Bronchial epithelial cell (primary cell): ENCODE measurements around the gene SERP2. TPM values are rescaled to one million over a fixed set of nuclear protein-coding genes. Genes with fewer than 3 reads are reported as not detected.

Experiments used
- DNase-seq: peaks from one replicate; pipeline ENCODE4 v3.0.0-alpha.2; 2010; ENCODE audit warnings: low read depth
- FAIRE-seq: peaks from 2 replicates; lab custom pipeline; 2011; peaks lifted over from hg19 to GRCh38; lab: Jason Lieb, UNC
- H3K27me3 ChIP-seq: 2 replicates; pipeline ENCODE4 v1.5.1; 2011; ENCODE audit warnings: low read length; ENCODE audit not compliant: control insufficient read depth, insufficient read depth
- H3K36me3 ChIP-seq: 2 replicates; pipeline ENCODE4 v1.5.1; 2011; ENCODE audit warnings: low read length; ENCODE audit not compliant: control insufficient read depth, insufficient read depth
- H3K4me3 ChIP-seq: 2 replicates; pipeline ENCODE4 v1.5.1; 2011; ENCODE audit warnings: mild to moderate bottlenecking, low read depth, low read length, control low read depth
- CTCF ChIP-seq: IDR thresholded peaks from 2 replicates; pipeline ENCODE4 v1.5.1; 2011; ENCODE audit warnings: mild to moderate bottlenecking, moderate library complexity, low read length, control low read depth, inconsistent platforms; ENCODE audit not compliant: insufficient read depth, severe bottlenecking
- total RNA-seq: library from RNA; depleted of rRNA; stranded (reverse); fragments of >200 nt; gene quantifications from 2 replicates; pipeline ENCODE4 v1.2.1, GENCODE V29; 2014

The SERP2 gene
- total RNA-seq, 1 donor from 2014 or later, result 1.1 TPM

DNA sequence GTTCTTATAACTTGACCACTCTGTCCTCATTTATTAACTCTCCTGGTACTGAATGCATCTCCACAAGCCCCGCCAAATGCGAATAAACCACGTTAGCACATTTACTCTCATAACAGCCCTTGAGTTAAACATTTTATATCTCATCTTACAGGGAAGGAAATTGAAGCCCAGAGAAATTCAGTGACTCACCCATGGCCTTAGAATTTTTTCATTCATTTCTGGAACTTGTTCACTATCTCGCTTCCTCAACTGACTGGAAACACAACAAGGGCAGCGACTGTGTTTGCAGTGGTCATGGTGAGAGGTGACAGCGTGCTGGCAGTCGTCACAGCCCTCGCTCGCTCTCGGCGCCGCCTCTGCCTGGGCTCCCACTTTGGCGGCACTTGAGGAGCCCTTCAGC, 39.5 kb downstream of the SERP2 start:
- TF ChIP-seq CTCF, result no peak
- no peak for FAIRE-seq

DNA sequence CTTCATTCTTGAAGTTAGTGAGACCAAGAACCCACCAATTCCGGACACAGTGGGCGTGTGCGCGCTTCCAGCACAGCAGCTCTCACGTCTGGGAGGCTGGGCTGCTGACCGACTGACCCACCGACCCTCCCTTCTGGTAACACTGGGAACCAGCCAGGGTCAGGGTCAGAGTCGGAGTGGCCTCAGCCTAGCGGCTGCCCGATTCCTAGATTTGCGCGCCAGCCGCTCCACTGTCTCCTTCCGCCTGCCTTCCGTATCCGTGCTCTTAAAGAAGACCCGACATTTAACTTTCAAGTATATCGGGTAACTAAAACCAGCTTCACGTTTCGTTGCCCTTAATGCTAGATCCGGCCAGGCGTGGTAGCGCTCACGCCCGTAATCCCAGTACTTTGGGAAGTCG, 41.1 kb downstream of the SERP2 start:
- no peaks in the 10 kb centered on the region for H3K27me3 ChIP-seq
- no peak for TF ChIP-seq CTCF
- no peak overlapping the region for H3K4me3 ChIP-seq
- FAIRE-seq, result no peak
- no peaks in the 10 kb centered on the region for H3K36me3 ChIP-seq
- no peak for DNase-seq

More for the DNA sequence above, 39.5 kb downstream of the SERP2 start:
- Histone ChIP-seq H3K27me3 (no peaks in the 10 kb centered on the region), H3K36me3 (no peaks in the 10 kb centered on the region), H3K4me3 (no peak overlapping the region)
- no peak for DNase-seq

- FAIRE-seq, result no peak
- TF ChIP-seq CTCF, result no peak
- DNase-seq, result no peak
- Histone ChIP-seq H3K4me3 (no peak overlapping the region), H3K27me3 (no peaks in the 10 kb centered on the region), H3K36me3 (no peaks in the 10 kb centered on the region)
Observed at GRCh38 chr13:44415815-44416214, 42.2 kb downstream of the SERP2 start.

DNA sequence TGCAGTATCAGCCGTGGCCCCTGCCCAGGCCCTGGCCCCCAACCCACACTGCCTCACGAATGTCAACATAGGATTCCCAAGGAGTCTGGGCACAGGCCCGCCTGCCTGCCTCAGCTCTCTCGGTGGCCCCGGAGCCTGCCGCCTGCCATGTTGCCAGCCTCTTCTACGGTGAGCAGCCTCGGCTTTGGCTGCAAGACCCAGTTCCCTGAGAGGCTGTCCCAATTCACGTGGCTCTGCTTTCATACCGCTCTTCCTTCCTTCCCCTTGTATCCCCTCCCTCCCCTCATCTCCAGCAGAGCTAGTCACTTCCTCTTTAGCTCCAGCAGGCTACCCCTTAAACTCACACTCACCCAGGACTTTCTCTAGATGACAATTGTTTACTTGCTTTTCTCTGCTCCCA, 42.7 kb downstream of the SERP2 start:
- no peak for TF ChIP-seq CTCF
- H3K4me3 ChIP-seq, result no peak overlapping the region
- DNase-seq (no peak), FAIRE-seq (no peak)
- no peaks in the 10 kb centered on the region for H3K27me3 ChIP-seq
- H3K36me3 ChIP-seq, result no peaks in the 10 kb centered on the region

GRCh38 chr13:44416744-44417143, 43.1 kb downstream of the SERP2 start:
- TF ChIP-seq CTCF, result no peak
- FAIRE-seq, result no peak
- no peaks in the 10 kb centered on the region for H3K36me3 ChIP-seq

GRCh38 chr13:44417446-44417845, 43.8 kb downstream of the SERP2 start:
- H3K4me3 ChIP-seq, result no peak overlapping the region
- H3K36me3 ChIP-seq, result no peaks in the 10 kb centered on the region
- FAIRE-seq, result no peak
- TF ChIP-seq CTCF, result no peak
- H3K27me3 ChIP-seq, result no peaks in the 10 kb centered on the region
- no peak for DNase-seq

More at GRCh38 chr13:44416744-44417143, 43.1 kb downstream of the SERP2 start:
- Histone ChIP-seq H3K4me3 (no peak overlapping the region), H3K27me3 (no peaks in the 10 kb centered on the region)
- DNase-seq, result no peak
